ENCODE data around the gene ACOT2. TPM values are rescaled to one million over a fixed set of nuclear protein-coding genes. Genes with fewer than 3 reads are reported as not detected.

Gene ACOT2
- total RNA-seq, 1 experiment from 2014 or later, result 26.1 TPM

- DNase-seq (ENCODE audit: low read depth), result no peak
These were observed 44.5 kb downstream of the ACOT2 start for GRCh38 chr14:73613419-73613963.

GRCh38 chr14:73616831-73617230 lies 47.8 kb downstream of the ACOT2 start:
- DNase-seq (ENCODE audit: low read depth), result no peak

- no peak for DNase-seq (ENCODE audit: low read depth)
These were observed 50.5 kb downstream of the ACOT2 start for GRCh38 chr14:73619524-73619923.

GRCh38 chr14:73620268-73620667 lies 51.3 kb downstream of the ACOT2 start:
- no peak for DNase-seq (ENCODE audit: low read depth)

GRCh38 chr14:73623504-73624054 lies 54.6 kb downstream of the ACOT2 start:
- no peak for DNase-seq (ENCODE audit: low read depth)

Other genes starting within 250 kb of the ACOT2 start
- gene NUMB, start 110.7 kb upstream of the ACOT2 start, total RNA-seq (2014; rRNA removed; shearing (Covaris generic)), result 15.2 and 21.8 TPM in 2 replicates
- gene RIOX1, start 78.3 kb upstream of the ACOT2 start, total RNA-seq (2014; rRNA removed; shearing (Covaris generic)), result 7.2 and 14.1 TPM in 2 replicates
- gene ACOT1, start 32.1 kb upstream of the ACOT2 start, total RNA-seq (2014; rRNA removed; shearing (Covaris generic)), result 2.1 and 2.8 TPM in 2 replicates
- gene HEATR4, start 10.3 kb upstream of the ACOT2 start, total RNA-seq (2014; rRNA removed; shearing (Covaris generic)), result 0.02 TPM in 1 of 2 replicates, not detected in the other
- gene ACOT4, start 22.7 kb downstream of the ACOT2 start, total RNA-seq (2014; rRNA removed; shearing (Covaris generic)), result 0.15 TPM in 1 of 2 replicates, not detected in the other
- gene ACOT6, start 43.3 kb downstream of the ACOT2 start, total RNA-seq (2014; rRNA removed; shearing (Covaris generic)), result not detected in 2 replicates
- gene DNAL1, start 75.8 kb downstream of the ACOT2 start, total RNA-seq (2014; rRNA removed; shearing (Covaris generic)), result 3.2 and 20.6 TPM in 2 replicates
- gene PNMA1, start 145.2 kb downstream of the ACOT2 start, total RNA-seq (2014; rRNA removed; shearing (Covaris generic)), result 8.6 and 16.8 TPM in 2 replicates